Central memory CD8-positive, alpha-beta T cell (primary cell): ENCODE results near the gene IQGAP2.
A peak's percentile ranks its signal among the peaks of the same experiment; 100 is the strongest.
"Not testable (repeated sequence)": the region's sequence is repeated elsewhere in the genome, so short reads cannot be mapped to it uniquely, and the experiment has no call there.

ENCODE experiments used
- ATAC-seq: fragments of 150-1000 bp; cut with Tn5 transposase; replicated peaks from 2 replicates; pipeline ENCODE4 v1.10.0; 2022; ENCODE audit warnings: mild to moderate bottlenecking, moderate FRiP score, moderate number of reproducible peaks; ENCODE audit not compliant: poor library complexity, severe bottlenecking; ENCODE audit errors: extremely low read depth
- DNase-seq, 2 donors: peaks; one replicate each; pipeline ENCODE4 v3.0.0; 2021; ENCODE audit warnings: low spot score in 2 of 2
- H3K27ac Mint-ChIP-seq: one replicate; pipeline ENCODE4 v1.8.0; 2022; ENCODE audit warnings: low read depth, mild to moderate bottlenecking, moderate library complexity, mixed read lengths
- H3K27me3 Mint-ChIP-seq: one replicate; pipeline ENCODE4 v1.8.0; 2022; ENCODE audit warnings: mixed read lengths
- H3K36me3 Mint-ChIP-seq: one replicate; pipeline ENCODE4 v1.8.0; 2022; ENCODE audit warnings: mild to moderate bottlenecking, moderate library complexity, mixed read lengths; ENCODE audit not compliant: insufficient read depth
- H3K4me1 Mint-ChIP-seq: one replicate; pipeline ENCODE4 v1.8.0; 2022; ENCODE audit warnings: mixed read lengths
- H3K4me3 Mint-ChIP-seq: one replicate; pipeline ENCODE4 v1.8.0; 2022; ENCODE audit warnings: mild to moderate bottlenecking, moderate library complexity, mixed read lengths
- H3K9me3 Mint-ChIP-seq: one replicate; pipeline ENCODE4 v1.8.0; 2022; ENCODE audit warnings: mixed read lengths

IQGAP2 gene, protein sequence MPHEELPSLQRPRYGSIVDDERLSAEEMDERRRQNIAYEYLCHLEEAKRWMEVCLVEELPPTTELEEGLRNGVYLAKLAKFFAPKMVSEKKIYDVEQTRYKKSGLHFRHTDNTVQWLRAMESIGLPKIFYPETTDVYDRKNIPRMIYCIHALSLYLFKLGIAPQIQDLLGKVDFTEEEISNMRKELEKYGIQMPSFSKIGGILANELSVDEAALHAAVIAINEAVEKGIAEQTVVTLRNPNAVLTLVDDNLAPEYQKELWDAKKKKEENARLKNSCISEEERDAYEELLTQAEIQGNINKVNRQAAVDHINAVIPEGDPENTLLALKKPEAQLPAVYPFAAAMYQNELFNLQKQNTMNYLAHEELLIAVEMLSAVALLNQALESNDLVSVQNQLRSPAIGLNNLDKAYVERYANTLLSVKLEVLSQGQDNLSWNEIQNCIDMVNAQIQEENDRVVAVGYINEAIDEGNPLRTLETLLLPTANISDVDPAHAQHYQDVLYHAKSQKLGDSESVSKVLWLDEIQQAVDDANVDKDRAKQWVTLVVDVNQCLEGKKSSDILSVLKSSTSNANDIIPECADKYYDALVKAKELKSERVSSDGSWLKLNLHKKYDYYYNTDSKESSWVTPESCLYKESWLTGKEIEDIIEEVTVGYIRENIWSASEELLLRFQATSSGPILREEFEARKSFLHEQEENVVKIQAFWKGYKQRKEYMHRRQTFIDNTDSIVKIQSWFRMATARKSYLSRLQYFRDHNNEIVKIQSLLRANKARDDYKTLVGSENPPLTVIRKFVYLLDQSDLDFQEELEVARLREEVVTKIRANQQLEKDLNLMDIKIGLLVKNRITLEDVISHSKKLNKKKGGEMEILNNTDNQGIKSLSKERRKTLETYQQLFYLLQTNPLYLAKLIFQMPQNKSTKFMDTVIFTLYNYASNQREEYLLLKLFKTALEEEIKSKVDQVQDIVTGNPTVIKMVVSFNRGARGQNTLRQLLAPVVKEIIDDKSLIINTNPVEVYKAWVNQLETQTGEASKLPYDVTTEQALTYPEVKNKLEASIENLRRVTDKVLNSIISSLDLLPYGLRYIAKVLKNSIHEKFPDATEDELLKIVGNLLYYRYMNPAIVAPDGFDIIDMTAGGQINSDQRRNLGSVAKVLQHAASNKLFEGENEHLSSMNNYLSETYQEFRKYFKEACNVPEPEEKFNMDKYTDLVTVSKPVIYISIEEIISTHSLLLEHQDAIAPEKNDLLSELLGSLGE (N-terminal part only)

DNA sequence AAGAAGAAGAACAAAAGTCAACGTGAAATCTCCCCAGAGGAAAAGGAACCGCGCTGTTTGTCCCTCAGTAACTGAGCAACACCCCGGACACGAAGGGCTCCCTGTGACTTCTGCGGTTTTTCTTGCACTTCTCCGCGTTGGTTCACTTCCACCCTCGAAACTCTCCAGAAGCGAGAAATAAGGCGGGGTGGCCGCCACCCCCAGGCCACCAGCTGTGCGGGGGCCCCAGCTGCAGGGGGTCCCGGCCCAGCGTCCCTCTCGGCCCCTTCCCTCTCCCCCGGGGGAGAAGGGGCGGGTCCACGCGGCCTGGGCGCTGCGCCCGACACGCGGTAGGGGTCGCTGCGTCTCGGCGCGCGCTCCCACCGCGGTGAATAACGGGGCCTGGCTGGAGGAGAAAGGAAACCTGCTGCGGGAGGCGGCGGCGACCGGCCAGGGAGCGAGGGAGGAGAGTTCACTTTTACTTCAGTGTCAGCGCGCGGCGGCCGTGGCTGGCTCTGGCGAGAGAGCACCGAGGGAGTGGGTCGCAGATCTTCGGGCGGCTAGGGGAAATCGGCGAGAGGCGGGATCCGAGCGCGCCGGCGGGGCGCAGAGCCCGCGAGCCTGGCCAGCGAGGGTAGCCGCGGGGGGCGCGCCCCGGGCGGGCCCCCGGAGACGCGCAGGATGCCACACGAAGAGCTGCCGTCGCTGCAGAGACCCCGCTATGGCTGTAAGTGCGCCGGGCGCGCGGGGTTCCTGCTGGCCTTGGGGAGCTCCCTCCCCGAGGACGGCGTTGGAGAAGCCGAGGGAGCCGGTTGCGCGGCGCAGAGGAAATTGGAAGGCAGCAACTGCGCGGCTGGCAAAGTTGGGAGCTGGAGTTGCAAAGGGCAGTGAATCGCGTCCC is at the start of gene IQGAP2:
Gene IQGAP2, plus strand, starts transcription at position 400 of the 880 bp plus-strand sequence. Its CDS starts 261 bp downstream, at position 661.
- ATAC-seq (peak; percentile 60), DNase-seq (peak; percentile 77 to 92)
- Mint-ChIP-seq H3K36me3 (peaks cover 23% of the 10 kb centered on the region), H3K4me1 (peaks cover 69% of the 10 kb centered on the region), H3K4me3 (peak within 1 kb of the TSS; percentile 98), H3K27ac (peak within 1 kb of the TSS; percentile 100), H3K9me3 (no peaks in the 10 kb centered on the region), H3K27me3 (no peaks in the 10 kb centered on the region)

DNA sequence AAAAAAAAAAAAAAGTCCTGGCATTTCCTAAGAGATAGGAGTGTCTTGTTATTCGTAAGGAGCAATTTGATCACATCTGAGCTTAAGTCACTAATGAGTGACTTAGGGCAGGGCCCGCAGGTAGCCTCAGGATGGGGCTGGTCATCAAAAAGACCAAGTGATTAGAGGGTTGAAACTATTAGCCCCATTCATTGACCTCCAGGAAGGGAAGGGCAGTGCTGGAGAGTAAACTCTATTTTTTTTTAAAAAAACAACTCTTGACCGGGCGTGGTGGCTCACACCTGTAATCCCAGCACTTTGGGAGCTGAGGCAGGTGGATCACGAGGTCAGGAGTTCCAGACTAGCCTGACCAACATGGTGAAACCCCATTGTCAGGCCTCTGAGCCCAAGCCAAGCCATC is 46.2 kb upstream of the IQGAP2 start:
- DNase-seq: no peak
- peaks cover 1% of the 10 kb centered on the region for H3K36me3 Mint-ChIP-seq
- peaks cover 11% of the 10 kb centered on the region for H3K4me1 Mint-ChIP-seq
- H3K27me3 Mint-ChIP-seq: peaks cover 11% of the 10 kb centered on the region
- no peaks in the 10 kb centered on the region for H3K9me3 Mint-ChIP-seq
- H3K4me3 Mint-ChIP-seq: no peak overlapping the region
- no peak overlapping the region for H3K27ac Mint-ChIP-seq
- no peak for ATAC-seq

DNA sequence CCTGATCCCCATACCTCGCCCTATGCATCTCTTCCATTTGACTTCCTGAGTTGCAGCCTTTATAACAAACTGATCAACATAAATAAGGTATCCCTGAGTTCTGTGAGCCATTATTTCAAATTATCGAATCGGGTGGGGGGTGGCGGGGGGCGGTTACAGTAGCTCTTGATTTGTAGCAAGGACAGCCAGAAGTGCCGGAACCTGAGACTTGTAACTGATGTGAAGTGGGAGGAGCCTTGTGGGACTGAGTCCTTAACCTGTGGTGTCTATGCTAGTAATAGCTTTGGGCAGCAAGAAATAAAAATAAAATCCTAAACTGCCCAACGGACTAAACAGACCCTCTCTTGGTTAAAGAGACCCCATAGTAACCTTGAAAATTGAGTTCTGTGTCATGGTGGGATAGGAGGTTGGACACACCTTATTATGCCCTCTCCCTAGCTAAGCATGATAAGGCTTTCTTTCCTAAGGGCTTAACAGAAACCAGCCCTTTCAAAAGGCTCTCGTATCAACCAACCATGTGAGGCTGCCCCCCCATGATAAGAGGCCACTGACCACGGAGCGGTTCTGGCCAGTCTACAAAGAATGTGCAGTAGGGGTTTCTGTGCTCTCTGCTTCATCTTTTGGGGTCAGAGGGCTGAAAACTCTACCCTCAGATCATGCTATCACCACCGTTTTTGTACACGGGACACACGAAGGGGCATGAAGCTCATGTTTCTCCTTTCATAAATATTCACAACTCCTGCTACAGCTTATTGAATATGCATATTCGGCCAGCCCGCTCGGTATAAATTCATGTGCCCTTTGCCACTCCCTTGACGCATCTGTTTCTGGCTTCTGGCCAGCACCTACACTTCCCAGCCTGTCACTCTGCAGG is 39.5 kb upstream of the IQGAP2 start:
- Mint-ChIP-seq H3K4me1 (peaks cover 11% of the 10 kb centered on the region), H3K4me3 (no peak overlapping the region), H3K27ac (no peak overlapping the region), H3K9me3 (no peaks in the 10 kb centered on the region), H3K36me3 (peaks cover 1% of the 10 kb centered on the region), H3K27me3 (peaks cover 1% of the 10 kb centered on the region)
- ATAC-seq (no peak), DNase-seq (no peak)

DNA sequence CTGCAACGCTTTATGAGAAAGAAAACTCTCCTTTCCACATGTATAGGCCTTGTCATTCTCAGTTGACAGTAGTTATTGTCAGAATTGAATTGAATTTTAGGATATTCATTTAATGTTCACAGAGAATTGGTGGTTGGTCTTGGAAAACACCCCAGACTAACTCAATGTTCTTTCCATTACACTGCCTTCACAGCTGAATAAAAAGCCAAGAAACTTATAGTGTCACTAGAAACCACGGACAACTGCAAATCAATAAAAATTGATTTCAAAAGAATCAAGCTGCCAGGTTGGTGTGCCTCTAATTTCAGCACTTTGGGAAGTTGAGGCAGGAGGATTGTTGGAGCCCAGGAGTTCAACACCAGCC is 38.9 kb upstream of the IQGAP2 start:
- H3K4me1 Mint-ChIP-seq: peaks cover 16% of the 10 kb centered on the region
- DNase-seq: no peak
- no peak overlapping the region for H3K4me3 Mint-ChIP-seq
- H3K27ac Mint-ChIP-seq: no peak overlapping the region
- no peaks in the 10 kb centered on the region for H3K27me3 Mint-ChIP-seq
- H3K9me3 Mint-ChIP-seq: no peaks in the 10 kb centered on the region
- peaks cover 1% of the 10 kb centered on the region for H3K36me3 Mint-ChIP-seq
- ATAC-seq: no peak

DNA sequence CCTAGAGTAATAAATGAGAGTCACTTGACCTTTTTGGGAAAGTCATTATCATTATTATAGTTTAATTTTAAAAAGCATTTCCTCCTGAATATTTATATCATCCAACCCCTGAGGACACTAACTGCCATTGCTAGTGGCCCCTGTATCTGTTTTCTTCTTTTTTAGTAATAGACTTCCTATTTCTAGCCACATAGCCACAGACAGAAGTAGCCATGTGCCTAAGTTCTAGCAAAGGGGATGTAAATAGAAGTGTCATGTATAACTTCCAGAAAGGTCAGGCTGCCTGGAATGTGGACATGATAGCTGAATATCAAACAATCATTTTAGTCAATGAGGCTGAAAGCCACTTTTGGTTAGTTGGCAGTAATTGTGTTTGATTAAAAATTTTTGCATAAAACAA is 37.5 kb upstream of the IQGAP2 start:
- H3K27me3 Mint-ChIP-seq: no peaks in the 10 kb centered on the region
- H3K4me3 Mint-ChIP-seq: no peak overlapping the region
- no peaks in the 10 kb centered on the region for H3K9me3 Mint-ChIP-seq
- ATAC-seq (no peak), DNase-seq (no peak)
- H3K4me1 Mint-ChIP-seq: peaks cover 9% of the 10 kb centered on the region
- peaks cover 1% of the 10 kb centered on the region for H3K36me3 Mint-ChIP-seq
- H3K27ac Mint-ChIP-seq: no peak overlapping the region

DNA sequence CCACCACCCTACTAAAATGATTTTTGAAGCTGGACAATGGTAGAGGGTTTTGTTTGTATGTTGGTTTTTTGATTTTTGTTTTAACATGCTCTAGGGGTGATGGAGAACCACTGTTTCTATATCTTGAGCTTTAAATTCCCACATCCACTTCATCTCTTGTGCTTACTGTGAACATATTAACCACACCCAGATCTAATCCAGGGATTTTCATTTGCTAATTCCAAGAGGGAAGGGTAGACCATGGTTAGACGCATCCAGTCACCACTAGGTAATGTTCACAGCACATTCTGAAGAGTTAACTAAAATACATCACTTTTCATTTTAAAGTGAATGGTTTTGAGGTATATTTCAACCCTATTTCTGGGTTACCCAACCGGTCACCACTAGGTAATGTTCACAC is 36.5 kb upstream of the IQGAP2 start:
- H3K27ac Mint-ChIP-seq: no peak overlapping the region
- no peaks in the 10 kb centered on the region for H3K36me3 Mint-ChIP-seq
- no peak for ATAC-seq
- H3K27me3 Mint-ChIP-seq: no peaks in the 10 kb centered on the region
- peaks cover 5% of the 10 kb centered on the region for H3K4me1 Mint-ChIP-seq
- H3K9me3 Mint-ChIP-seq: no peaks in the 10 kb centered on the region
- no peak overlapping the region for H3K4me3 Mint-ChIP-seq
- DNase-seq: no peak

DNA sequence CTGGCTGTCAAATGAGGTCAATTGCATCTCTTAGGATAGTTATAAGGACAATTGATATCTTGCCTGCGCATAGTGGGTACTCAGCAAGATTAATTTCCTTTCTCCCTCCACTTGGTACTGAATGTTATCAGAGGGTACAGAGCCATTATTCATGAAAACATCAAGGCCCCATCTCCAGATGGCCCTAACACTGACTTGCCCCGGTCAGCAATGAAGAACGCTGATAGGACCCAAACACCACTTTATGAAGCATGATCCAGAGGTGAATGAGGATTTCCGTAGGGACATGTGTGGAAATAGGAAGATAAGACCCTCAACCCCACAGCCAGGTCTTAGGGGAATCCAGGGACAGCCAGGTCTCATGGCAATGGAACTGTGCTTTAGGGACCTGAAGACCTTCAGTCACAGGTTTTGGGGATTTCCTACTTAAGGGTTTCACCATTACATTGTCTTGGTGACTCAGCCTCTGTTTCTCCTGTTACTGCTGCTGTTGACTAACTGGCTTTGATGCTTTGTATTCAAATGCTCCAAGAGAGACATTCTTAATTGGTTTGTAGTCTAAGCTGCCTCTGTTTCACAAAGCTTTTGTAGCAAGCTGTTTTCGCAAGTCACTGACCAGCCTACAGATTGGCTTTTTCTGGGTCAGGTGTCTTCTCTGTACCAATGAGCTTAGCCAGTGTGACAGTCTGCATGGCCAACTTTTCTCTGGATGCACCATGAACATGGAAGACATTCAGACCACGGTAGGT is 35.3 kb upstream of the IQGAP2 start:
- H3K27me3 Mint-ChIP-seq: no peaks in the 10 kb centered on the region
- no peak overlapping the region for H3K4me3 Mint-ChIP-seq
- no peak for ATAC-seq

DNA sequence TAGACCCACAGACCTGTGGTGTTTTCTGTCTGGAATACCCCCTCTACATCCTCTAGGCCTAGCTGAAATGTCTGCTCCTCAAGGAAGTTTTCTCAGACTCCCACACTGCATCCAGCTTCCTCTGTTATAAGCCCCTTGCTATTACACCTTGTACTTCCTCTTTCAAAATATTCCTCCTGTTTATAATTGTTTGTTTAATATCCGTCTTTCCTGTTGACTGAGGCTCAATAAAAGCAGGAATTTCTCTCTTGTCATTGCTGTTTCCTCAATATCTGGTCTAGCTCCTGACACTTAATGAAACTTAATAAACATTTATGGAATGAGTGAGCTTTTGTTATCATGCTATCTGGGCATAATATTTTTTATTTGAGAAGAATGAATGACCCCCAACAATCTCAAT is 34.1 kb upstream of the IQGAP2 start:
- Mint-ChIP-seq H3K4me1 (peaks cover 5% of the 10 kb centered on the region), H3K27me3 (no peaks in the 10 kb centered on the region), H3K9me3 (no peaks in the 10 kb centered on the region), H3K27ac (peak overlapping the region; percentile 11), H3K36me3 (no peaks in the 10 kb centered on the region), H3K4me3 (no peak overlapping the region)
- DNase-seq (no peak), ATAC-seq (no peak)

More for the DNA sequence above, 35.3 kb upstream of the IQGAP2 start:
- Mint-ChIP-seq H3K36me3 (no peaks in the 10 kb centered on the region), H3K4me1 (peaks cover 5% of the 10 kb centered on the region), H3K9me3 (no peaks in the 10 kb centered on the region), H3K27ac (no peak overlapping the region)
- no peak for DNase-seq

DNA sequence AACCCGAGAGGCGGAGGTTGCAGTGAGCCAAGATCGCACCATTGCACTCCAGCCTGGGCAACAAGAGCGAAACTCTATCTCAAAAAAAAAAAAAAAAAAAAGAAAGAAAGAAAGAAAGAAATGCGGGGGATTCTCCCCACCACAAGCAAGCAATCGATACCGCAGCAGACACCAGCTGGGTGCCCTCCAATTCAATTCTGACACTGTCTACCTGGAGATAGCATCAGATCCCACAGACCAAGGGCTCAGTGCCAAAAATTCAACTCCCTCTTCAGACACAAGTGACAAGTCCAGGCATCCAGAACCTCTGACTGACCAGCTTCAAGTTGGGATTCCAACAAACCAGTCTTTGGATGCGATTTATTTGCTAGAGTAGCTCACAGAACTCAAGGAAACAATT is 33.4 kb upstream of the IQGAP2 start:
- not testable (repeated sequence) for DNase-seq, H3K4me3 Mint-ChIP-seq, H3K4me1 Mint-ChIP-seq, H3K27ac Mint-ChIP-seq, H3K9me3 Mint-ChIP-seq, ATAC-seq, H3K27me3 Mint-ChIP-seq, H3K36me3 Mint-ChIP-seq

DNA sequence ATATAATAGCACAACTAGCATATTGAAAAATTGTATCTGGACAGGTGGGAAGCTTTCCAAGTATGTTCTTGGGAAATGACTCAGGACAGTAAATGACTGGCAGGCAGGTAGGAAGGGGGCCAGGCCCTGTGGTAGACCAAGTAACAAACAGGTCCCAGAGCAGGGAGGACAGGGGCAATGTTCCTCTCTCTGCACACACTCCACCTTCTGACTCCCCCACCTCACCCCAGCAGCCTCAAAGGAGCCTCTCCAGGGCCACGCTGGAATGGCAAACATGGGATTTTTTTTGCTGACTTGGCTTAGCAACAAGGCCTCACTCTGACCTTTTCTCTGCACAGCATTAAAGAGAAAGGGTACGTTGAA is 31.1 kb upstream of the IQGAP2 start:
- Mint-ChIP-seq H3K27ac (no peak overlapping the region), H3K27me3 (no peaks in the 10 kb centered on the region), H3K4me1 (peaks cover 18% of the 10 kb centered on the region), H3K4me3 (no peak overlapping the region), H3K36me3 (peaks cover 3% of the 10 kb centered on the region), H3K9me3 (no peaks in the 10 kb centered on the region)
- ATAC-seq (no peak), DNase-seq (no peak)
